HG02610 (cell line): ENCODE results near the gene SEMA3G.

Experiments
- ATAC-seq: cut with Tn5 transposase; IDR thresholded peaks from one replicate; pipeline ENCODE4 v1.9.1; 2021; ENCODE audit warnings: mild to moderate bottlenecking, moderate library complexity; ENCODE audit not compliant: unreplicated experiment

SEMA3G gene

DNA sequence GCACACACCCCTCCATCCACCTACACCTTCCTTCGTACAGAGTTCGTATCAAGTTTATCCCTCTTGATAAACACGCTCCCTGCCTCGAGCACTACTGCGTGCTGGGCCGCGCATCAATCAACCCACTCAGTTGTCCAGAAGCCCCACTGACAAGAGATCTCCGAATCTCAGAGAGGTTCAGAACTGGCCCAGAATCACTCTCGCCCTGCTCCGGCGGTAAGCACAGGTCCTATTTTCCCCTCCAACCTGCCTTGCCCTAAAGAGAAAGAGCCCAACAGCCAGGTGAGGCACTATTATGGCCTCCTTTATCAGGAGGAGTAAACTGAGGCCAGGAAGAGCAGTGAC is 10.0 kb upstream of the SEMA3G start:
- ATAC-seq, result no peak

- ATAC-seq, result no peak
Observed at GRCh38 chr3:52454250-52454937, 9.5 kb upstream of the SEMA3G start.

DNA sequence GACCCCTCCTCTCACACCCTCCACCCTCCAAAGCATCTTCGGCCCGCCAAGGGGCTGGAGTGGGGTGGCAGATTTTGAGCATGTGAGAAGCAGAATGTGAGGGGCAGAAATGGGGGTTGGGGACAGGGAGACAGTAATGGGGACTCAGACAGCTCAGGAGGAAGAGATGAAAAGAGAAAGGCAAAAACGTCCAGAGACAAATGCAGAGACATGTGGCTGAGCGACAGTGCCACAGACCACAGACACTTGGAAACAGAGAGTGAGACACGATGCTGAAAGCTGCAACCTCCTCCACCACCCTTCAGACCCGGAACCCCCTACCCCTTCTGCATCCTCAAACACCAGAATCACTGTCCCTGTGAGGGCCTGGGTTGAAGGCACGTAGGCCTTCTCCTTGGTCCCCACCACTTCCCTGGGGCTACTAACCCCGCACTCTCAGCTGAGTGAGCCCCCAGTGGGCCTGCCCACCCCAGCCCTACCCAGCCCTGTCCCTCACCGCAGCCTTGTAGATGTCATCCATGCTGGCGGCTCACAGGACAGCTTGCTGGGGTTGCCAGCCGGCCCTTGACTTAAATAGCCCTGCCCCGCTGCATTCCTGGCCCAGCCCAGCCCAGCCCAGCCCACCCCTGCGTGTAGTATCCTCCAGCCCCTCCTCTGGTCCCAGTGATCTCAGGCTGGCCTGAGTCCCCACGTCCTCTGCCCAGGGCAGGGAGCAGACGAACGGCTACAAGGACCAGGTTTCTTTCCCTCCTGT is 8.8 kb upstream of the SEMA3G start, which contains the start of gene TNNC1:
Gene TNNC1 (minus strand): TSS at position 546 of the 754 bp plus-strand sequence. CDS start 26 bp downstream, at position 520.
- no peak for ATAC-seq

- ATAC-seq, result no peak
Observed at GRCh38 chr3:52452570-52453221, 7.8 kb upstream of the SEMA3G start.

DNA sequence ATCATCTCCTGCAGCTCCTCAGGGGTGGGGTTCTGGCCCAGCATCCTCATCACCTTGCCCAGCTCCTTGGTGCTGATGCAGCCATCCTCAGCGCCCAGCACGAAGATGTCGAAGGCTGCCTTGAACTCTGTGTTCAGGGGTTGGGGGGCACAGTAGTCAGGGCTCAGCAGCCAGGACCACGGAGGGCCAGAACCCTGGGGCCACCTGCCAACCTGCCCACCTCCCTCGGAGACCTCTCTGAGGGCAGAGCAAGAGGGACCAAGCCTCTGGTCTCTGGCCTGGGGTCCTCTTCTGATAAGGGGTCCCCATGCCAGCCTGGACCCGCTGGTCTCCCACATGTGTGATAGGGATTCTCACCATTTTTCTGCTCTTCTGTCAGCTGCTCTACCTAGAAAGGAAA is 7.2 kb upstream of the SEMA3G start:
- ATAC-seq, result no peak

GRCh38 chr3:52451237-52452083 is 6.6 kb upstream of the SEMA3G start:
- ATAC-seq, result no peak

DNA sequence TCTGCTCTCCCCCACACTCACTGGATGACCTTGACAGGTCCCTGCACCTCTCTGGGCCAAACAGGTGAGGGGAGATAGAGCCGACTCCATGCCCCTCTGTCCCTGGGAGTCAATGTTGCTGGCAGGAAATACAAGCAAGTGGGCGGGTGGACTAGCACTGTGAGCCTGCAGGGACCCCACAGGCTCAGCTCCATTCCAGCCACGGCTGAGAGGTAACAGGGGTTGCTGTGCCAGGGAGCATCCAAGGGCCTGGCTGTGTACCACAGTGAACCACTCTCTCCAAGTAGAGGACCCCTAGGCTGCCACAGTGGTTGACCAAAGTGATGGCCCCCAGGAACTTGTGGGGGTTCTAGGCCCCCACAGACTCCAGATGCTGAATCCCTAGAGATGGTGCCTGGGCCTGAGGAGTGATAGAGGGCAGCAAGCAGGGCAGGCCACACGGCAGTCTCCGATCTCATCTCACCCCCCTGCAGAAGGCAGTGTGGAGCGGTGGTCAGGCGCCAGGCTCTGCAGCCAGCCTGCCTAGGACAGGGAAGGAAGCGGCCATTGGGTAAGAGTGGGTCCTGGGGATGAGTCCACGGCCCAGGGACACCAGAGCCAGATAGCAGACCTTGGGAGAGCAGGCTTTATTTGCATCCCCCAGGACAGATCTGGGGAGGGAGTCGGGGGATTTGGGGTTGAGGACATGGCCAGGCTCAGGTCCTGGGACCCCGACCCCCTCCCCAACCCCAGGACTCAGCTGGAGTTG is 5.8 kb upstream of the SEMA3G start:
- ATAC-seq, result no peak

- ATAC-seq, result no peak
Observed at GRCh38 chr3:52447512-52448355, 2.8 kb upstream of the SEMA3G start.

DNA sequence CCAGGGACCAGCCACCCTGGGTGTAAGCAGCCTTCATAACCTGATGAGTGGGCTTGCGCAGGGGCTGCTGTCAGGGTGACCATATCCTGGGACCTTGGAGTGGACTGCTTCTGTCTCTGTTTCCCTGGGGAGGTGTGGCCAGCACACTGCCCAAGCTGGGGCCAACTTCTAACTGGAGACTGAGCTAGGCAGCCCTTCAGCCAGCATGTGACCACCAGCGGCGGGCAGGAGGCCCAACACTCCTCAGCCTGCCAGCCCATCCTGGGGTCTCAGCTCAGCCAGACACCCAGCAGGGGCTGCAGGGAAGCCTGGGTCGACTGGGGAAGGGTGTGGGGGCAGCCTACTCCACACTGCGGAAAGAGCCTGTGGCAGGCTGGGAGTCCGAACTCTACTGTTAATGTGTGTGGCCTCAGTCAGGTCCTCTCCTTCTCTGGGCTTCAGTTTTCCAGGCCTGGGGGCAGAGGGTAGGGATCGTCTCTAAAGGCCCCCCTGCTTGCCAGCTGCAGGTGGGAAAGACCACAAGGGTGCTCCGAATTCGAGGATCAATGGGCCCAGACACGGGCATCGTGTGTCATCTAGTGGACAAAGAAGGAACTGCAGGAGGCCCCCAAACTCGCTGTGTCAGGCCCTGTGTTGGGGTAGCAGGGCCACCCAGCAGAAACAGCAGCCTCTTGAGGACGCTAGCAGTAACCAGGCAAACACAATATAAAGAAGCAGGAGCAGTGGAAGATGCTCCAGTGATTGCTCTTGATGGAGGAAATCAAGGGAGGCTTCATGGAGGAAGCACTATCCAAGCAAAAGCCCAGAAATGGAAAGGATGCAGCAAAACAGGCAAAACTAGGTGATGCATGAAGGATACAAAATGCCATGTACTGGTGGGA is 2.0 kb upstream of the SEMA3G start:
- no peak for ATAC-seq

DNA sequence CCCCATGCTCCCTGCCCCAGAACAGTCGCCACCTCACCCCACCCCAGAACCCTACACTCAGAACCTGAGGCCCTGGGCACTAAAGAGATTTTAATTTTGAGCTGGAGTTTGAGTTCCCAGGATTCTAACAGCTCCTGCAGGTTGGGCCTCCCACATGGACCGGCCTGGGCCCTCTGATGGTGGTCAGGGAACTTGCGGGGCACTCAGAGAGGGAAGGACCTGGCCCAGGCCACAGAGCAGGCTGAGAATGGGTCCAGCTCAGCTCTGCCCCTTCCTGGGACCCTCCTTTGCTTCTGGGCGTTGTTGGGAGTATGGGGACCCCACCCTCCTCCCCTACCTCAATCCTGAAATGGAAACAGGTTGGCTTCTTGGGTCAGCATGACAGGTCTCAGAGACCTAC is 1.1 kb upstream of the SEMA3G start:
- ATAC-seq, result no peak

GRCh38 chr3:52443791-52444687 is 864 bp downstream of the SEMA3G start:
- ATAC-seq, result no peak

DNA sequence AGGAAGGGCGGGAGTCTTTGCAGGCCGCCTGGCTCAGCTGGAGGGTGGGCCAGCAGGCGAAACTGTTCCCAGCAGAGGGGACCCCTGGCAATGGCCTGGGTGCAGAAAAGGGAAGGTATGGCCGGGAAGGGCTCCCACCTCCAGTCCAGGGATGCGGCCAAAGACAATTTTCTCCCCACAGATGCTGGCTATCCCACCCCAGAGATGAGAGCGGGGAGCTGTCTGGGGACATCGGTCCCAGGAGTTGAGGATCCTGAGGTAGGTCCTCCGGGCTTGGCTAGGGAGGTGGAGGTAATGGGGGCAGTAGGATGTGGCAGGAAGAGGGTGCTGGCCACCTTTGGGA is 1.7 kb downstream of the SEMA3G start:
- no peak for ATAC-seq

- no peak for ATAC-seq
Observed at GRCh38 chr3:52442409-52443267, 2.3 kb downstream of the SEMA3G start.

GRCh38 chr3:52441772-52442332 is 3.1 kb downstream of the SEMA3G start:
- no peak for ATAC-seq

DNA sequence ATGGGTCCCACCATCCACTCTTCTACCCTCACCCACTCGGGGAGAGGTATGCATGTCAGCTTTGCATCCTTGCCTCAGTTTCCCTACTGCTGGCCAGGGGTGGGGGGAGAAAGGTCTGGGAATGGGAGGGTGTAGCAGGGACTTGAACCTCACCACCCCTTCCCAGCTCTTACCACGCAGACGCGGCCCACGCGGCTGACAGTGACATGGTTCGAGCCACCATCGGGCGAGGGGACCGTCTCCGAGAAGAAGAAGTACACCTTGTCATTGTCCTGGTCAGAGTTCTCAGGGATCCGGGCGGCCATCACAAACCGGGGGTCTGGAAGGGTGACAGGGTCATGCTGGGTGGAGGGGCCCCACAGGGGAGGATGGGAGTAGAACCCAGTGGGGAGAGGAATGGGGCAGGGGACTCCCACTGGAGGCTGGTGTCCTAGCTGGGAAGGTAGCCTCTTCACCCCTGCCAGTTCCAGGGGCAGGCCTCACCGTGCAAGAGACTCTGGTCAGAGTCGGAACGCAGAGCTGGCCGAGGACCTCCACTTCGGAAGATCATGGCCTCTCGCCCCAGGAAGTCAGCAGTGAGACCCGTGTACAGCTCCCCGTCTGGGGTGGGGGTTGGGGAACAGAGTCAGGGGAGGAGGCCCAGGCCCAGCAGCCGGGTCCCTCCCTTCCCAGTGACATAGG is 3.7 kb downstream of the SEMA3G start:
- no peak for ATAC-seq

DNA sequence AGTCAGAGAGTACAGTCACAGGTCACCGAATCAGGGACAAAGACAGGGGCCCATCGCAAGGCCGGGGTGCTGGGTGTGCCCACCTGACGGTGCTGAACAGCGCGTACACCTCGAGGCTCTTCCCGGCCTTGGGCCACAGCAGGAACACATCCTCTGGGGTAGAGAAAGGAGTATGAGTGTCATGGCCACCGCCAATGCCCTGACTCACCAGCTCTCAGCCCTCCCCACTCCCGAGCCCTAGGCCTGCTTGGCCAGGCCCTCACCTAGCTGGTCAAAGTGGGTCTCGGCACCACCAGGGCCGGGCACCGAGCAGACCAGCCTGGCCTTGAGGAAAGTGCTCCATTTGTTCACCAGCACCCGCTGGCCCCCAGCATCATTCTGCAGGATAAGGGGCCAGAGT is 4.2 kb downstream of the SEMA3G start:
- ATAC-seq, result no peak
